AG04450 (cell line): ENCODE measurements around the gene MT1M. TPM values are rescaled to one million over a fixed set of nuclear protein-coding genes. Genes with fewer than 3 reads are reported as not detected.

Experiments
- CTCF ChIA-PET: fragments of 300-600, 350-600 bp; formaldehyde crosslinking; extraction: SDS; loops from one replicate; lab custom pipeline; 2022; ENCODE audit warnings: antibody characterized with exemption, inconsistent platforms; lab: Charles Lee
- POLR2A ChIA-PET: fragments of 350-600 bp; formaldehyde crosslinking; extraction: SDS; loops from one replicate; lab custom pipeline; 2021; ENCODE audit warnings: antibody characterized with exemption, inconsistent platforms; lab: Yijun Ruan, JAX
- DNase-seq: peaks from one replicate; pipeline ENCODE4 v3.0.0-alpha.2; 2011; ENCODE audit warnings: low read depth, low spot score
- H3K27ac ChIP-seq: one replicate; pipeline ENCODE4 v1.5.1; 2012; ENCODE audit warnings: low read depth, low read length, control low read depth
- H3K27me3 ChIP-seq: one replicate; pipeline ENCODE4 v1.6.0; 2012; ENCODE audit warnings: low read length; ENCODE audit not compliant: control insufficient read depth, insufficient read depth
- H3K4me3 ChIP-seq: 2 replicates; pipeline ENCODE4 v1.5.1; 2011; ENCODE audit warnings: mild to moderate bottlenecking, low read depth, low read length, control low read depth
- H3K9me3 ChIP-seq: 2 replicates; pipeline ENCODE4 v1.5.1; 2012; ENCODE audit warnings: low read length; ENCODE audit not compliant: control insufficient read depth, insufficient read depth
- polyA plus RNA-seq: library from polyadenylated mRNA; depleted of rRNA; stranded (reverse); fragments of >200 nt; gene quantifications from 2 replicates; pipeline ENCODE4 v1.2.3, GENCODE V29; 2011
- TF ChIP-seq, protein P1 (sequence below): IDR thresholded peaks from 2 replicates; pipeline ENCODE4 v1.5.1; 2011; ENCODE audit warnings: low read depth, low read length, control low read depth, inconsistent platforms

MT1M gene
- polyA plus RNA-seq, 1 experiment: 0.10 TPM

- peak overlapping the region; percentile 98 for H3K27ac ChIP-seq
- CTCF ChIA-PET: interaction anchor here (0.6 to 1.2 kb wide), 3 partner anchors 9 to 228 kb away, joined by 3 to 5 read pairs (median 3); no protein-coding TSS in a partner anchor
- peak overlapping the region; percentile 57 for H3K4me3 ChIP-seq
- POLR2A ChIA-PET: interaction anchor here (8.7 kb wide), 1 partner anchor 15 kb away, joined by 201 read pairs; the partner anchor contains the start of gene MT1E
- DNase-seq: no peak
- H3K9me3 ChIP-seq: no peaks in the 10 kb centered on the region; the same call in 1 of the 2 replicates
- no peaks in the 10 kb centered on the region for H3K27me3 ChIP-seq
- TF ChIP-seq, protein P1, sequence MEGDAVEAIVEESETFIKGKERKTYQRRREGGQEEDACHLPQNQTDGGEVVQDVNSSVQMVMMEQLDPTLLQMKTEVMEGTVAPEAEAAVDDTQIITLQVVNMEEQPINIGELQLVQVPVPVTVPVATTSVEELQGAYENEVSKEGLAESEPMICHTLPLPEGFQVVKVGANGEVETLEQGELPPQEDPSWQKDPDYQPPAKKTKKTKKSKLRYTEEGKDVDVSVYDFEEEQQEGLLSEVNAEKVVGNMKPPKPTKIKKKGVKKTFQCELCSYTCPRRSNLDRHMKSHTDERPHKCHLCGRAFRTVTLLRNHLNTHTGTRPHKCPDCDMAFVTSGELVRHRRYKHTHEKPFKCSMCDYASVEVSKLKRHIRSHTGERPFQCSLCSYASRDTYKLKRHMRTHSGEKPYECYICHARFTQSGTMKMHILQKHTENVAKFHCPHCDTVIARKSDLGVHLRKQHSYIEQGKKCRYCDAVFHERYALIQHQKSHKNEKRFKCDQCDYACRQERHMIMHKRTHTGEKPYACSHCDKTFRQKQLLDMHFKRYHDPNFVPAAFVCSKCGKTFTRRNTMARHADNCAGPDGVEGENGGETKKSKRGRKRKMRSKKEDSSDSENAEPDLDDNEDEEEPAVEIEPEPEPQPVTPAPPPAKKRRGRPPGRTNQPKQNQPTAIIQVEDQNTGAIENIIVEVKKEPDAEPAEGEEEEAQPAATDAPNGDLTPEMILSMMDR: no peak; the same call in 1 of the 2 replicates
Measured at GRCh38 chr16:56610017-56610608, 22.3 kb upstream of the MT1M start.

GRCh38 chr16:56610609-56611111 lies 21.8 kb upstream of the MT1M start:
- no peak for DNase-seq
- no peak overlapping the region for H3K4me3 ChIP-seq
- ChIA-PET POLR2A (interaction anchor here (0.6 to 8.7 kb wide), 3 partner anchors 10 to 158 kb away, joined by 3 to 201 read pairs (median 5); partner anchors contain the start of gene MT1E), CTCF (interaction anchor here (0.6 to 2.6 kb wide), 2 partner anchors 10 to 228 kb away, joined by 5 to 7 read pairs; no protein-coding TSS in a partner anchor)
- no peaks in the 10 kb centered on the region for H3K27me3 ChIP-seq
- H3K9me3 ChIP-seq: no peaks in the 10 kb centered on the region; the same call in 1 of the 2 replicates
- H3K27ac ChIP-seq: peak overlapping the region; percentile 98
- TF ChIP-seq, protein P1: no peak

DNA sequence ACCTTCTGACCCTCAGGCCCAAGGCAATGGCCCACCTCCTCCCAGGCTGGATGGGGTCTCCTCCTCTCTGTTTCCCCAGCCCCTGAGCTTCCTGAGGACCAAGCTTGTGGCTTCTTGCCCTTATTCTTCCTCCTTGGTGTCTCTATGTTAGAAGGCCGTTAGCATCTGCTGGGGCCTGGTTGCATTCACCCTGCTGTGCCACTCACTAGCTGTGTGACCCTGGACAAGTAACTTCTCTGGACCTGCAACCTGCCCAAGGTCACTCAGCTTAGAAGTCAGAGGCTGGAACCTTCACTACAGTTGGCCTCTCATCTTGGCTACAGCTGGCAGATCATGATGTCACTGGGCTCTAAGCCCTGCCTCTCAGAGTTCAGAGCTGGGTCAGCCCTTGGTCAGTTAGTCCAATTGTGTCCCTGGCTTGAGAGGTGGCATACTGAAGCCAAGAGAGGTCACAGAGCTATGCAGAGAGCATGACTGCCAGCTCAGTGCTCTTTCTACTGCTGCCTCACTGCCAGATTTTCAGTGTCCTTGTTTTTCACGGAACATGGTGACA lies 21.1 kb upstream of the MT1M start:
- Histone ChIP-seq H3K27me3 (no peaks in the 10 kb centered on the region), H3K4me3 (no peak overlapping the region), H3K9me3 (no peaks in the 10 kb centered on the region; the same call in 1 of the 2 replicates), H3K27ac (peak overlapping the region; percentile 98)
- POLR2A ChIA-PET: interaction anchor here (0.6 to 8.7 kb wide), 4 partner anchors 11 to 158 kb away, joined by 3 to 201 read pairs (median 4); partner anchors contain the start of gene MT1E
- TF ChIP-seq, protein P1: no peak
- CTCF ChIA-PET: interaction anchor here (1.8 to 2.6 kb wide), 2 partner anchors 10 to 91 kb away, joined by 7 read pairs; no protein-coding TSS in a partner anchor
- DNase-seq: no peak

DNA sequence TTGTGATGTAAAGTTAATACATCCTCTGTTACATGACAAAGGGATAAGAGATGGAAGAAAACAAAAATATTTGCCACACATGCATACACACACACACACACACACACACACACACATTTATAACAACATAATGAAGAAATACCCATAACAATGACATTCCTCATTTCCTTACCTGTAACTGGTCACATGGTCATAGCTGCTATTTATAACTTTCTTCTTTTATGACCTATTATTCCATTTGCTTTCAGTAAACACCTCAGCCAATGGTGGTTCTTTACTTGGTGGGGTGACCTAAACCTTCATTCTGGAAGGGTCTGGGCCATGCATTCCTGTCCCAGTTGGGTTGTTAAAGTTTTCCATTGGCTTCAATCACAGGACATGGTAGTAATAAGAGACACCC lies 18.8 kb upstream of the MT1M start:
- no peak for DNase-seq
- Histone ChIP-seq H3K27ac (no peak overlapping the region), H3K4me3 (no peak overlapping the region), H3K9me3 (no peaks in the 10 kb centered on the region), H3K27me3 (no peaks in the 10 kb centered on the region)
- ChIA-PET POLR2A (interaction anchor here (8.7 kb wide), 1 partner anchor 12 kb away, joined by 201 read pairs; the partner anchor contains the start of gene MT1E), CTCF (no interaction called here)
- TF ChIP-seq, protein P1: no peak
